Measurements from ENCODE around the gene RGS12.

DNA sequence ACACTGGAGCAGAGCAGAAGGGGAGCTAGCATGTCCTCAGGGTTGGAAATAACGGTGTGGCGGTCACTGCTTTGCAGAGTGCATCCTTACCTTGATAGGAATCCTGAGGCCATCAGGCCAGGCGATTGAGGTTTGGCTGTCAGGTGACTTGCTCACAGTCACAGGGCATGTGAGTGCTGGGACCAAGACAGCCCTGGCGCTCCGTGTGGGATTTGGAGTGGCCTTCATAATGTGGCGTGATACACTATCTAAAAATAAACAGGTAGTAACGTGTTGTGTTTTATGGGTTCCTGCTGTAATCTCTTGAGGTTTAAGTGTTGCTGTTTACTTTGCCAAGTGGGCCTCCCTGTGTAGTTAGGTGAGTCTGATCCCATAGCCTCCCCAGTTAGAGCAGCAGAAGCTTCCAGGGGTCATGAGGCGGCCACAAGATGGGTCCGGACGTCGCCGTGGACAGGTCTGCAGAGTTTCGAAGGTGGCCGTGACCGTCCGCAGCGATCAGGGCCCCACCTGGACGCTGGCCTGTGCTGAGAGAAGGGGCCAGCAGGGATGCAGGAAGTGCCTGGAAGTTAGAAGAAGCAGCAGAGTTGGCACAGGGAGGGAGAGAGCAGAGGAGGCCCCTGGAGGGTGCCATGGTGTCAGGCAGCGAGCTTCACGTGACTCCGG is 27.7 kb downstream of the RGS12 start:
- no peak for TF ChIP-seq EZH2 (IDR thresholded peaks at IDR 0.05; ENCODE audit: low read depth, unreplicated experiment)
- TF ChIP-seq, protein P1, sequence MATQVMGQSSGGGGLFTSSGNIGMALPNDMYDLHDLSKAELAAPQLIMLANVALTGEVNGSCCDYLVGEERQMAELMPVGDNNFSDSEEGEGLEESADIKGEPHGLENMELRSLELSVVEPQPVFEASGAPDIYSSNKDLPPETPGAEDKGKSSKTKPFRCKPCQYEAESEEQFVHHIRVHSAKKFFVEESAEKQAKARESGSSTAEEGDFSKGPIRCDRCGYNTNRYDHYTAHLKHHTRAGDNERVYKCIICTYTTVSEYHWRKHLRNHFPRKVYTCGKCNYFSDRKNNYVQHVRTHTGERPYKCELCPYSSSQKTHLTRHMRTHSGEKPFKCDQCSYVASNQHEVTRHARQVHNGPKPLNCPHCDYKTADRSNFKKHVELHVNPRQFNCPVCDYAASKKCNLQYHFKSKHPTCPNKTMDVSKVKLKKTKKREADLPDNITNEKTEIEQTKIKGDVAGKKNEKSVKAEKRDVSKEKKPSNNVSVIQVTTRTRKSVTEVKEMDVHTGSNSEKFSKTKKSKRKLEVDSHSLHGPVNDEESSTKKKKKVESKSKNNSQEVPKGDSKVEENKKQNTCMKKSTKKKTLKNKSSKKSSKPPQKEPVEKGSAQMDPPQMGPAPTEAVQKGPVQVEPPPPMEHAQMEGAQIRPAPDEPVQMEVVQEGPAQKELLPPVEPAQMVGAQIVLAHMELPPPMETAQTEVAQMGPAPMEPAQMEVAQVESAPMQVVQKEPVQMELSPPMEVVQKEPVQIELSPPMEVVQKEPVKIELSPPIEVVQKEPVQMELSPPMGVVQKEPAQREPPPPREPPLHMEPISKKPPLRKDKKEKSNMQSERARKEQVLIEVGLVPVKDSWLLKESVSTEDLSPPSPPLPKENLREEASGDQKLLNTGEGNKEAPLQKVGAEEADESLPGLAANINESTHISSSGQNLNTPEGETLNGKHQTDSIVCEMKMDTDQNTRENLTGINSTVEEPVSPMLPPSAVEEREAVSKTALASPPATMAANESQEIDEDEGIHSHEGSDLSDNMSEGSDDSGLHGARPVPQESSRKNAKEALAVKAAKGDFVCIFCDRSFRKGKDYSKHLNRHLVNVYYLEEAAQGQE (IDR thresholded peaks at IDR 0.05; ENCODE audit: unreplicated experiment) = no peak
- TF ChIP-seq, protein P2, sequence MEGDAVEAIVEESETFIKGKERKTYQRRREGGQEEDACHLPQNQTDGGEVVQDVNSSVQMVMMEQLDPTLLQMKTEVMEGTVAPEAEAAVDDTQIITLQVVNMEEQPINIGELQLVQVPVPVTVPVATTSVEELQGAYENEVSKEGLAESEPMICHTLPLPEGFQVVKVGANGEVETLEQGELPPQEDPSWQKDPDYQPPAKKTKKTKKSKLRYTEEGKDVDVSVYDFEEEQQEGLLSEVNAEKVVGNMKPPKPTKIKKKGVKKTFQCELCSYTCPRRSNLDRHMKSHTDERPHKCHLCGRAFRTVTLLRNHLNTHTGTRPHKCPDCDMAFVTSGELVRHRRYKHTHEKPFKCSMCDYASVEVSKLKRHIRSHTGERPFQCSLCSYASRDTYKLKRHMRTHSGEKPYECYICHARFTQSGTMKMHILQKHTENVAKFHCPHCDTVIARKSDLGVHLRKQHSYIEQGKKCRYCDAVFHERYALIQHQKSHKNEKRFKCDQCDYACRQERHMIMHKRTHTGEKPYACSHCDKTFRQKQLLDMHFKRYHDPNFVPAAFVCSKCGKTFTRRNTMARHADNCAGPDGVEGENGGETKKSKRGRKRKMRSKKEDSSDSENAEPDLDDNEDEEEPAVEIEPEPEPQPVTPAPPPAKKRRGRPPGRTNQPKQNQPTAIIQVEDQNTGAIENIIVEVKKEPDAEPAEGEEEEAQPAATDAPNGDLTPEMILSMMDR (conservative IDR thresholded peaks at IDR 0.05; ENCODE audit: low read depth in 2 of 2) = no peak
- no peak for TF ChIP-seq POLR2AphosphoS5 (IDR thresholded peaks at IDR 0.05; ENCODE audit: low read depth)
- TF ChIP-seq EZH2phosphoT487 (IDR thresholded peaks at IDR 0.05; ENCODE audit: unreplicated experiment) = no peak
- TF ChIP-seq JUNB (IDR thresholded peaks at IDR 0.05; ENCODE audit: unreplicated experiment) = no peak
- TF ChIP-seq, protein P3, sequence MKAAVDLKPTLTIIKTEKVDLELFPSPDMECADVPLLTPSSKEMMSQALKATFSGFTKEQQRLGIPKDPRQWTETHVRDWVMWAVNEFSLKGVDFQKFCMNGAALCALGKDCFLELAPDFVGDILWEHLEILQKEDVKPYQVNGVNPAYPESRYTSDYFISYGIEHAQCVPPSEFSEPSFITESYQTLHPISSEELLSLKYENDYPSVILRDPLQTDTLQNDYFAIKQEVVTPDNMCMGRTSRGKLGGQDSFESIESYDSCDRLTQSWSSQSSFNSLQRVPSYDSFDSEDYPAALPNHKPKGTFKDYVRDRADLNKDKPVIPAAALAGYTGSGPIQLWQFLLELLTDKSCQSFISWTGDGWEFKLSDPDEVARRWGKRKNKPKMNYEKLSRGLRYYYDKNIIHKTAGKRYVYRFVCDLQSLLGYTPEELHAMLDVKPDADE (IDR thresholded peaks at IDR 0.05) = no peak
- no peak for TF ChIP-seq ZNF114 (CRISPR knock-in tag; IDR thresholded peaks at IDR 0.05)
- no peak for TF ChIP-seq STAT1 (IDR thresholded peaks at IDR 0.05; ENCODE audit: unreplicated experiment)
- no peak for TF ChIP-seq CREB1 (CRISPR knock-in tag; IDR thresholded peaks at IDR 0.05; ENCODE audit: low read depth)
- TF ChIP-seq ZNF331 (CRISPR knock-in tag; IDR thresholded peaks at IDR 0.05; ENCODE audit: low read depth) = no peak

Data from GM23338 (cell line).